HCT116 (cell line): ENCODE data around the gene TDP1. TPM values are rescaled to one million over a fixed set of nuclear protein-coding genes. Genes with fewer than 3 reads are reported as not detected.

Experiments
- ATAC-seq: fragments of 200-7000 bp; cut with Tn5 transposase; 2 replicates; pipeline ENCODE4 v1.9.1; 2020; ENCODE audit warnings: mild to moderate bottlenecking, moderate library complexity
- BruUV-seq: library from RNA; stranded (reverse); fragments of 400-500 nt; replicated peaks from 2 replicates; lab custom pipeline; 2021; lab: Mats Ljungman, UMichigan
- CTCF ChIA-PET: fragments of 300-600 bp; sonication (Branson Sonifier 250); formaldehyde crosslinking; loops from one replicate; lab custom pipeline; 2021; ENCODE audit warnings: antibody characterized with exemption; lab: Charles Lee
- POLR2A ChIA-PET: fragments of 300-600, 350-600 bp; sonication (Branson Sonifier 250); formaldehyde crosslinking; loops from one replicate; lab custom pipeline; 2021; ENCODE audit warnings: antibody characterized with exemption; lab: Charles Lee
- RAD21 ChIA-PET, 2 experiments: fragments of 300-600 bp; sonication (Branson Sonifier 250); formaldehyde crosslinking; loops; one replicate each; lab custom pipeline; 2023; ENCODE audit warnings: low total read pairs in 2 of 2; ENCODE audit not compliant: uncharacterized antibody in 2 of 2, unreplicated experiment in 2 of 2, low non-redundant PET in 1 of 2; lab: Charles Lee
- DNase-seq: peaks from one replicate; pipeline ENCODE4 v3.0.0-alpha.2; 2010; ENCODE audit warnings: low read depth, low spot score
- H2AFZ ChIP-seq: fragments of 200-600 bp; shearing (Covaris generic), sonication (generic); 2 replicates; pipeline ENCODE4 v1.6.1; 2017; ENCODE audit warnings: low read depth, mixed run types, mixed read lengths, antibody characterized with exemption, low read length; ENCODE audit not compliant: poor library complexity, severe bottlenecking
- H3K27ac ChIP-seq: 2 replicates; pipeline ENCODE4 v1.5.1; 2012; ENCODE audit warnings: low read depth, low read length
- H3K27me3 ChIP-seq: fragments of 200-600 bp; sonication (generic); 2 replicates; pipeline ENCODE4 v1.6.1; 2016; ENCODE audit warnings: mixed run types, low read length, mixed read lengths; ENCODE audit not compliant: insufficient read depth
- H3K36me3 ChIP-seq, 2 experiments: fragments of 200-500 bp in 1 of 2; fragments of 200-600 bp in 1 of 2; sonication (Bioruptor generic) in 1 of 2; sonication (generic) in 1 of 2; 2 replicates each; pipeline versions ENCODE4 v1.5.1 to v1.6.1; 2014 to 2016; ENCODE audit warnings: low read length in 2 of 2, inconsistent platforms in 1 of 2, mixed read lengths in 1 of 2, mixed run types in 1 of 2; ENCODE audit not compliant: insufficient read depth in 2 of 2, control insufficient read depth in 1 of 2
- H3K4me1 ChIP-seq, 2 experiments: fragments of 200-600 bp in 1 of 2; sonication (generic) in 1 of 2; 2 replicates each; pipeline versions ENCODE4 v1.5.1 to v1.6.1; 2012 to 2017; ENCODE audit warnings: low read length in 2 of 2, inconsistent platforms in 1 of 2, mild to moderate bottlenecking in 1 of 2, mixed read lengths in 1 of 2, mixed run types in 1 of 2, moderate library complexity in 1 of 2; ENCODE audit not compliant: insufficient read depth in 2 of 2, control insufficient read depth in 1 of 2
- H3K4me2 ChIP-seq: fragments of 200-600 bp; sonication (generic); 2 replicates; pipeline ENCODE4 v1.6.1; 2017; ENCODE audit warnings: mixed run types, low read length, mixed read lengths
- H3K4me3 ChIP-seq, 2 experiments: fragments of 200-600 bp in 1 of 2; sonication (generic) in 1 of 2; replicated peaks in 1 of 2; 2 replicates each; pipeline ENCODE4 v1.5.1; 2011 to 2016; ENCODE audit warnings: low read length in 2 of 2, control low read depth in 1 of 2, low read depth in 1 of 2, mild to moderate bottlenecking in 1 of 2, mixed read lengths in 1 of 2, mixed run types in 1 of 2
- H3K79me2 ChIP-seq: fragments of 200-600 bp; sonication (generic); 2 replicates; pipeline ENCODE4 v1.6.1; 2017; ENCODE audit warnings: mild to moderate bottlenecking, mixed run types, low read length, moderate library complexity, mixed read lengths; ENCODE audit not compliant: insufficient read depth
- H3K9ac ChIP-seq: fragments of 200-600 bp; sonication (generic); 2 replicates; pipeline ENCODE4 v1.6.1; 2016; ENCODE audit warnings: low read length, mixed read lengths
- H3K9me2 ChIP-seq: fragments of 200-600 bp; sonication (generic), shearing (Covaris generic); 2 replicates; pipeline ENCODE4 v1.6.1; 2017; ENCODE audit warnings: mixed run types, mild to moderate bottlenecking, moderate library complexity; ENCODE audit not compliant: insufficient read depth
- H3K9me3 ChIP-seq, 2 experiments: fragments of 200-500 bp in 1 of 2; fragments of 200-600 bp in 1 of 2; sonication (Bioruptor generic) in 1 of 2; sonication (generic) in 1 of 2; 2 replicates each; pipeline ENCODE4 v1.6.1; 2014 to 2017; ENCODE audit warnings: low read length in 2 of 2, mixed read lengths in 2 of 2, inconsistent platforms in 1 of 2, low read depth in 1 of 2, mild to moderate bottlenecking in 1 of 2, mixed run types in 1 of 2, moderate library complexity in 1 of 2; ENCODE audit not compliant: control insufficient read depth in 1 of 2, insufficient read depth in 1 of 2
- H4K20me1 ChIP-seq: fragments of 200-600 bp; sonication (generic), shearing (Covaris generic); 2 replicates; pipeline ENCODE4 v1.6.1; 2017; ENCODE audit warnings: mixed run types, mild to moderate bottlenecking, moderate library complexity; ENCODE audit not compliant: insufficient read depth
- ELF1 ChIP-seq: IDR thresholded peaks from 2 replicates; pipeline ENCODE4 v1.6.1; 2012; ENCODE audit warnings: low read depth, borderline replicate concordance
- FOSL1 ChIP-seq: IDR thresholded peaks from 2 replicates; pipeline ENCODE4 v1.6.1; 2012; ENCODE audit warnings: low read depth
- RAD21 ChIP-seq: IDR thresholded peaks from 2 replicates; pipeline ENCODE4 v1.6.1; 2012; ENCODE audit warnings: low read depth, mild to moderate bottlenecking
- TCF7L2 ChIP-seq: IDR thresholded peaks from 2 replicates; pipeline ENCODE4 v1.7.0; 2011; ENCODE audit warnings: borderline replicate concordance, inconsistent platforms; ENCODE audit not compliant: insufficient read depth, insufficient read length; ENCODE audit errors: extremely low read depth
- YY1 ChIP-seq: IDR thresholded peaks from 2 replicates; pipeline ENCODE4 v1.6.1; 2011; ENCODE audit warnings: low read length, low read depth, moderate library complexity, mild to moderate bottlenecking; ENCODE audit not compliant: insufficient replicate concordance; ENCODE audit errors: extremely low read depth
- intact Hi-C: fragments of 100-400 bp; cut with micrococcal nuclease; formaldehyde crosslinking; loops from 2 replicates; pipeline ENCODE4 v1.10.0; 2022
- total RNA-seq: library from RNA; stranded (reverse); gene quantifications from one replicate; pipeline ENCODE4 v1.2.1, GENCODE V29; 2021; ENCODE audit not compliant: unreplicated experiment
- TF ChIP-seq, protein P1 (sequence below): IDR thresholded peaks from 2 replicates; pipeline ENCODE4 v1.6.1; 2012; ENCODE audit warnings: low read depth
- TF ChIP-seq, protein P2 (sequence below): IDR thresholded peaks from 2 replicates; pipeline ENCODE4 v1.6.1; 2012

The TDP1 gene
- total RNA-seq, 1 experiment from 2014 or later, result 37.1 TPM

DNA sequence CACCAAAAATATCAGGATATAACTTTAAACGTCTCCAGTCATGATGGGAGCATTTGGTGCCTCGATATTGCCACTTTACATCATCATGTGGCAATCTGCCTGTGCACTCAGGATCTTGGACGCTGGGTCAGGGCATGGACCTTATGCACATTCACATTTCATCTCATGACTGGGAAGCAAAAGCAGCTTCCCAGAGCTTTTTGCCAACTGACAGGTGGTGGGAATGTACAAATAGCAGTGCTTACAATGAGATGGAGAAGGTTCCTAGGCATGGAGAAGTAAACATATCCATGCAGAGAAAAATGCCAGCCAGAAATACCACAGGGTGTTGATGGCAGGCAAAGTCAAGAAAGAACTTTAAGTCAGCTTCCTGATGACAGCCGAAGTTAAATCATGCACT is 31.5 kb upstream of the TDP1 start:
- DNase-seq, result no peak
- no TSS peak for BruUV-seq
- Histone ChIP-seq H3K9me2 (no peaks in the 10 kb centered on the region), H3K4me1 (no peaks in the 10 kb centered on the region), H3K79me2 (no peaks in the 10 kb centered on the region), H4K20me1 (no peaks in the 10 kb centered on the region), H3K27me3 (no peaks in the 10 kb centered on the region), H2AFZ (no peak overlapping the region), H3K9ac (no peak overlapping the region), H3K27ac (no peak overlapping the region), H3K36me3 (no peaks in the 10 kb centered on the region; a peak in 1 of 4 replicates), H3K4me3 (no peak overlapping the region), H3K9me3 (no peaks in the 10 kb centered on the region), H3K4me2 (no peak overlapping the region)
- ChIA-PET RAD21 (no interaction called here), CTCF (interaction anchor here (2.2 kb wide), 1 partner anchor 15 kb away, joined by 7 read pairs; no protein-coding TSS in a partner anchor), POLR2A (no interaction called here)
- no peak for ATAC-seq
- TF ChIP-seq, protein P1, sequence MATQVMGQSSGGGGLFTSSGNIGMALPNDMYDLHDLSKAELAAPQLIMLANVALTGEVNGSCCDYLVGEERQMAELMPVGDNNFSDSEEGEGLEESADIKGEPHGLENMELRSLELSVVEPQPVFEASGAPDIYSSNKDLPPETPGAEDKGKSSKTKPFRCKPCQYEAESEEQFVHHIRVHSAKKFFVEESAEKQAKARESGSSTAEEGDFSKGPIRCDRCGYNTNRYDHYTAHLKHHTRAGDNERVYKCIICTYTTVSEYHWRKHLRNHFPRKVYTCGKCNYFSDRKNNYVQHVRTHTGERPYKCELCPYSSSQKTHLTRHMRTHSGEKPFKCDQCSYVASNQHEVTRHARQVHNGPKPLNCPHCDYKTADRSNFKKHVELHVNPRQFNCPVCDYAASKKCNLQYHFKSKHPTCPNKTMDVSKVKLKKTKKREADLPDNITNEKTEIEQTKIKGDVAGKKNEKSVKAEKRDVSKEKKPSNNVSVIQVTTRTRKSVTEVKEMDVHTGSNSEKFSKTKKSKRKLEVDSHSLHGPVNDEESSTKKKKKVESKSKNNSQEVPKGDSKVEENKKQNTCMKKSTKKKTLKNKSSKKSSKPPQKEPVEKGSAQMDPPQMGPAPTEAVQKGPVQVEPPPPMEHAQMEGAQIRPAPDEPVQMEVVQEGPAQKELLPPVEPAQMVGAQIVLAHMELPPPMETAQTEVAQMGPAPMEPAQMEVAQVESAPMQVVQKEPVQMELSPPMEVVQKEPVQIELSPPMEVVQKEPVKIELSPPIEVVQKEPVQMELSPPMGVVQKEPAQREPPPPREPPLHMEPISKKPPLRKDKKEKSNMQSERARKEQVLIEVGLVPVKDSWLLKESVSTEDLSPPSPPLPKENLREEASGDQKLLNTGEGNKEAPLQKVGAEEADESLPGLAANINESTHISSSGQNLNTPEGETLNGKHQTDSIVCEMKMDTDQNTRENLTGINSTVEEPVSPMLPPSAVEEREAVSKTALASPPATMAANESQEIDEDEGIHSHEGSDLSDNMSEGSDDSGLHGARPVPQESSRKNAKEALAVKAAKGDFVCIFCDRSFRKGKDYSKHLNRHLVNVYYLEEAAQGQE, result no peak
- TF ChIP-seq TCF7L2 (no peak), FOSL1 (no peak), YY1 (no peak), RAD21 (no peak), ELF1 (no peak)
- TF ChIP-seq, protein P2, sequence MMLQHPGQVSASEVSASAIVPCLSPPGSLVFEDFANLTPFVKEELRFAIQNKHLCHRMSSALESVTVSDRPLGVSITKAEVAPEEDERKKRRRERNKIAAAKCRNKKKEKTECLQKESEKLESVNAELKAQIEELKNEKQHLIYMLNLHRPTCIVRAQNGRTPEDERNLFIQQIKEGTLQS, result no peak
- intact Hi-C loops, result no loop called here
